ENCODE data around the gene DKKL1.

DKKL1 gene

DNA sequence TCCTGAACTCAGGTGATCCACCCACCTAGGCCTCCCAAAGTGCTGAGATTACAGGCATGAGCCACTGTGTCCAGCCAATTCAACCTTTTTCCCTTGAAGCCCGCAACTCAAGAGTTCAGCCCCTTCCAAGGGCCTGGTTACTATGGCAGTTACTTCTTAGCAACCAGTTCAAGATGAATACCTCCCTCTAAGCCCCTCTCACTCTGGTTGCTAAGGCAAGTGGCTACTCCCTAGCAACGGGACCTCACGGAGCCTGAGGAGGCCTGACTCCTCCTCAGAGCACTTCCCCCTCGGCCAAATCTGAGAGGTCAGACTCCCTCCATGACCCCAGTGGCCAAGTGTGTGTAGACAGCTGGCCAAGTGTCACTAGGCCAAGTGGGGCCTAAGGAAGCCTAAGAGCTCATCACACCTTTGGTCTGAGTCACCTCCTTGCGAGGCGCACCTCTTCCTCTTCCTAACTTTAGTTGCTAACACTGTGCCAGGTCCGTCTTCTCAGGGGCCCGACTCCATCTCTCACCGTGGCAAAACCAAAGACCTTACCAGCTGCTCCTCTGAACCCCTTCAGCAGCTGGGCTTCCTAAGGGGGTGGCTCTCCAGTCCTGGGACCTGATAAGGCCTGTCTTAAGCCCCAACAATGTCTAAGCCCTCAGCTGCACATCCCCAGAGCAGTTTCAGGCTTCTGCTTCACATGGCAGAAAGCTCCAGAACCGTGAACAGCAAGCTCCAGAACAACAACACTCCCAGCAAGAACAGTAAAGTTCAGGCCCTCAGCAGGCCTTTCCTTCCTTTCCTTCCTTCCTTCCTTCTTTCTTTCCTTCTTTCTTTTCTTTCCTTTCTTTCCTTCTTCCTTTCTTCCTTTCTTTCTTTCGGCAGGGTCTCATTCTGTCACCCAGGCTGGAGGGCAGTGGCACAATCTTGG, 18.9 kb upstream of the DKKL1 start:
- H3K4me3 ChIP-seq (ENCODE audit: low read length), result no peak overlapping the region
- TF ChIP-seq, protein P1, sequence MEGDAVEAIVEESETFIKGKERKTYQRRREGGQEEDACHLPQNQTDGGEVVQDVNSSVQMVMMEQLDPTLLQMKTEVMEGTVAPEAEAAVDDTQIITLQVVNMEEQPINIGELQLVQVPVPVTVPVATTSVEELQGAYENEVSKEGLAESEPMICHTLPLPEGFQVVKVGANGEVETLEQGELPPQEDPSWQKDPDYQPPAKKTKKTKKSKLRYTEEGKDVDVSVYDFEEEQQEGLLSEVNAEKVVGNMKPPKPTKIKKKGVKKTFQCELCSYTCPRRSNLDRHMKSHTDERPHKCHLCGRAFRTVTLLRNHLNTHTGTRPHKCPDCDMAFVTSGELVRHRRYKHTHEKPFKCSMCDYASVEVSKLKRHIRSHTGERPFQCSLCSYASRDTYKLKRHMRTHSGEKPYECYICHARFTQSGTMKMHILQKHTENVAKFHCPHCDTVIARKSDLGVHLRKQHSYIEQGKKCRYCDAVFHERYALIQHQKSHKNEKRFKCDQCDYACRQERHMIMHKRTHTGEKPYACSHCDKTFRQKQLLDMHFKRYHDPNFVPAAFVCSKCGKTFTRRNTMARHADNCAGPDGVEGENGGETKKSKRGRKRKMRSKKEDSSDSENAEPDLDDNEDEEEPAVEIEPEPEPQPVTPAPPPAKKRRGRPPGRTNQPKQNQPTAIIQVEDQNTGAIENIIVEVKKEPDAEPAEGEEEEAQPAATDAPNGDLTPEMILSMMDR (IDR thresholded peaks at IDR 0.05; ENCODE audit: insufficient read depth, low read depth, low read length, missing control alignments), result no peak

DNA sequence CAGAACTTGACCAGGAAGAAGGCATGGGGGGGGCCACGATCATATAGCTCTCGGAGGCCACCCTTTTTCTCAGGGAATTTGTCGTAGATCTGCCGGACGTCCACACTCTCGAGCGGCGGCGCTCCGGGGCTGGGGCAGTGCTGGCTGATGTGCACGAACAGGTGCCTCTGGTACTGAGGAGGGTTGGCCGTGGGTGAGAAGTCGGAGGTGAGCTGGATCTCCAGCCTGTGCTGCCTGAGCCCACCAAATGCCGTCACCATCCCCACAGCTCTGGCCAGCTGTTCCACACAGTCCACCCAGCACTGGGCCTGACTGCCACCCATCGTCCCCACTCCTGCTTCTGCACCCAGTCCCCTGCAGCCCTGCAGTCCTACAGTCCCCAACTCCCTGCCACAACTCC, 16.5 kb upstream of the DKKL1 start:
- no peak overlapping the region for H3K4me3 ChIP-seq (ENCODE audit: low read length)
- TF ChIP-seq, protein P1 (IDR thresholded peaks at IDR 0.05; ENCODE audit: insufficient read depth, low read depth, low read length, missing control alignments), result no peak
- DNase-seq (ENCODE audit: low read depth), result no peak

More for the DNA sequence above, 18.9 kb upstream of the DKKL1 start:
- no peak for DNase-seq (ENCODE audit: low read depth)

DNA sequence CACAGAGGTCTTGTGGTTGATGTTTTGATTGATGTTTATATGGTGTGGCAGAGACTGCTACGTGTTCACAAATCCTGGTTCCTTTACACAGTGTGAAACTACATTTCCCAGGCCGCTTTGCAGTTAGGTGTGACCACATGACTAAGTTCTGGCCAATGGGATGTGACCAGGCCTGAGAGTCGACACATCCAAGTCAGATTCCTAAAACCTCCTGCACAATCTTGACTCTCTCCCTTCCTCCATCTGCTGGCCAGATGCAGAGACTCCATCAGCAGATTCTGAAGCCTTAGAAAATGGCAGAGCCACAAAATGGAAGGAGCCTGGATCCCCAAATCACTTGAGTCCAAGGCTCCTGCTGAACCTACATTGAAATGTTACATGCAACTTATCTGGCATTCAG, 15.8 kb upstream of the DKKL1 start:
- peak; percentile 72 for DNase-seq (ENCODE audit: low read depth)
- no peak overlapping the region for H3K4me3 ChIP-seq (ENCODE audit: low read length)
- TF ChIP-seq, protein P1 (IDR thresholded peaks at IDR 0.05; ENCODE audit: insufficient read depth, low read depth, low read length, missing control alignments), result peak; percentile 38

DNA sequence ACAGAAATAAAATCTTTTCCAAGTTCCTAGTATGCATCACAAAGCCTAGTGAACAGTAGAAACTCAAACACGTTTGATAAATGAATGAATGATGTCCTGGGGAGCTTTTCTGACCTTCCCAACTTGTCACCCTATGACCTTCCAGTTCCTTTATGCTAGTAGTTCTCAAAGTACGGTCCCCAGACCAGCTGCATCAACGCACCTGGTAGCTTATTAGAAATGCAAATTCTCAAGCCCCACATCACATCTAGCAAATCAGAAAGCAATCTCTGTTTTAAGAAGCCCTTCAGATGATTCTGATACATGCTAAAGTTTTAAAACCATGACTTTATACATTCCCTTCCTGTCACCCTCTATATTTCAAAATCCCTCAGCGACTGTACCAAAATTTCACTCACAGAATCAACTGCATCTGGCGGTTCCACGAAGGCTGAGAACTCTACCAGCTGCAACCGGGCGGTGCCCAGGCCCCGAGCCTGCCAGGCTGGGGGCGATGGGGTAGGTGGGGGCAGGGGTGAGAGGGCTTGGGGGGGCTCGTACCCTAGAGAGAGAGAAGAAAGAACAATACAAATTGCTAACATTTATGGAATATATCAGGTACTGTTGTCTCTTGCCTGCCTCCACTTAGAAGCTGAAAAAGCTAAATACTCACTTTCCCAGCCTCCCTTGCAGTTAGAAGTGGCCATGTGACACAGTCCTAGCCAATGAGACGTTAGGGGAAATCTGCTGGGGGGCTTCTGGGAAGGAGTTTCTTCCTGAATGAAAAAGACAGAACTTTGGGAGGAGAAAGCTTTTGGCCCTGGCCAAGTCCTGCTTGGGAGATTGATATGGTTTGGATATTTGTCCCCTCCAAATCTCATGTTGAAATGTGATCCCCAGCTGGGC, 15.1 kb upstream of the DKKL1 start:
- no peak overlapping the region for H3K4me3 ChIP-seq (ENCODE audit: low read length)
- no peak for DNase-seq (ENCODE audit: low read depth)
- TF ChIP-seq, protein P1 (IDR thresholded peaks at IDR 0.05; ENCODE audit: insufficient read depth, low read depth, low read length, missing control alignments), result no peak

DNA sequence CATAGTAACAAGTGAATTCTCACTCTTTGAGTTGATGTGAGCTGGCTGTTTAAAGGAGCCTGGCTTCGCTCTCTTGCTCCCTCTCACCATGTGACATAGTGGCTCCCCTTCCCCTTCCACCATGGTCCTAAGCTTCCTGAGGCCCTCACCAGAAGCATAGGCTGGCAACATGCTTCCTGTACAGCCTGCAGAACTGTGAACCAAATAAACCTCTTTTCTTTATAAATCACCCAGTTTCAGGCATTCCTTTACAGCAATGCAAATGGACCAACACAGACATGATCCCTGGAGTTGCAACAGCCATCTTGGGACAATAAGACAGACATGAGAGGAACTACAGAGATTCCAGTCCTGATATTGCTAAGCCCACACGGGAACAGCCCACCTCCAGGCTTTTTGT, 14.1 kb upstream of the DKKL1 start:
- no peak overlapping the region for H3K4me3 ChIP-seq (ENCODE audit: low read length)
- DNase-seq (ENCODE audit: low read depth), result no peak
- TF ChIP-seq, protein P1 (IDR thresholded peaks at IDR 0.05; ENCODE audit: insufficient read depth, low read depth, low read length, missing control alignments), result no peak

DNA sequence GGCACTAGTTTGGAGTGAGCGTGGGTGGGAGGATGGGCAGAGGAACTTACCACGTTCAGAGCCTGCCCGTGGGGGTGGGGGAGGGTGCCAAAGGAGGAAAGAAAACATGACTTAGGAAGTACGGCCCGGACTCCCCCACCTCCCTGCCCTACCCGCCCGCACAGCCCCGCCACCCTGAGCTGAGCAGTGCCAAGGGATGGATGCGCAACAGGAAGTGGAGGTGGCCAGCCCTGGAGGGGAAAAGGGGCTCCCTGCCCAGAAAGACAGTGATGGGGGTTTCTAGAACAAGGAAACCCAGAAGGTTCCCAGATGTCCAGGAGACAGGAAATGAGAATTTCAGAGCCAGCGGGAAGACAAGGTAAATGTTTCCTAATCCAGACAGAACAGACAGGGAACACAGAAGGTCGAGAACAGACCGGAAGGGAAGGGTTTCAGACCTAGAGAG, 7.7 kb upstream of the DKKL1 start:
- no peak overlapping the region for H3K4me3 ChIP-seq (ENCODE audit: low read length)

More for the DNA sequence above, 7.7 kb upstream of the DKKL1 start:
- no peak for DNase-seq (ENCODE audit: low read depth)
- TF ChIP-seq, protein P1 (IDR thresholded peaks at IDR 0.05; ENCODE audit: insufficient read depth, low read depth, low read length, missing control alignments), result no peak

Data from epithelial cell of esophagus (primary cell).